NCI-H446 (cell line): ENCODE measurements around the gene GLT8D1.
"Not testable (repeated sequence)": the region's sequence is repeated elsewhere in the genome, so short reads cannot be mapped to it uniquely, and the experiment has no call there.

Experiments used
- DNase-seq, 2 experiments: peaks; one replicate each; lab custom pipeline; 2025; lab: John Stamatoyannopoulos, UW

Gene GLT8D1

GRCh38 chr3:52679811-52680210 lies 25.8 kb downstream of the GLT8D1 start:
- no peak for DNase-seq

DNA sequence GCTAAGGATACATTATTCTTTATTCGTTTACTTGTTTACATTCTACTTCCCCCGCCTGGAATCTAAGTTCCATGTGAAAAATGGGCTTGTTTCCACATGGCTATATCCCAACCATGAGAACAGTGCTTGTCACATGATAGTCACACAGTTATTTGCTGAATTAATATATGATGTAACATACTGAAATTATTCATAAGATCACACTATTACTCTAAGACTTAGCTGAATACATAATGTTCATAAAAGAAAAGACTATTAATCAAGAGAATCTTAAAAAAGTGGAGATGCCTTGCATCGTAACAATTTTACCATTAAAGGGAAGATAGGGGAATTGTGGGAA lies 26.4 kb downstream of the GLT8D1 start:
- DNase-seq, result no peak

- no peak for DNase-seq
Observed at GRCh38 chr3:52678265-52679198, 27.1 kb downstream of the GLT8D1 start.

- not testable (repeated sequence) for DNase-seq
Observed at GRCh38 chr3:52676201-52676600, 29.4 kb downstream of the GLT8D1 start.

GRCh38 chr3:52671676-52672075 lies 33.9 kb downstream of the GLT8D1 start:
- no peak for DNase-seq

GRCh38 chr3:52670621-52671521 lies 34.7 kb downstream of the GLT8D1 start:
- no peak for DNase-seq

DNA sequence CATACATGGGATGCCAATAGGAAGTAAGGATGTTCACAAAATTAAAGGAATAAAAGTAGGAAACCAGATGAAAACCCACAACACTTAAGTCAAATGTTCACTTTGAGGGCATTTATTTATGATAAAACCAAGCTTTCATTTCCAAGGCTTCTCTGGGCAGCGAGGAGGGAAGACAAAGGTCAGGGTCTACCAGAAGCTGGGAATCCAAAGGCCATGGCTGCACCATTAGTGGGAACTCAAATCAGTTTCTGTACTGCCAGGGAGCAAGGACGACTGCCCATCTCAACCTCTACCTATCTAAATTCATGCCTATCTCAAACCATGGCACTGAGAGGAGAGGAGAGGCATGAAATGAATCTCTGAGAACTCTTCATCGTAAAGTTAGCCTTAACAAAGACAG lies 42.5 kb downstream of the GLT8D1 start:
- DNase-seq, result no peak

GRCh38 chr3:52660046-52660445 lies 45.5 kb downstream of the GLT8D1 start:
- DNase-seq, result no peak

DNA sequence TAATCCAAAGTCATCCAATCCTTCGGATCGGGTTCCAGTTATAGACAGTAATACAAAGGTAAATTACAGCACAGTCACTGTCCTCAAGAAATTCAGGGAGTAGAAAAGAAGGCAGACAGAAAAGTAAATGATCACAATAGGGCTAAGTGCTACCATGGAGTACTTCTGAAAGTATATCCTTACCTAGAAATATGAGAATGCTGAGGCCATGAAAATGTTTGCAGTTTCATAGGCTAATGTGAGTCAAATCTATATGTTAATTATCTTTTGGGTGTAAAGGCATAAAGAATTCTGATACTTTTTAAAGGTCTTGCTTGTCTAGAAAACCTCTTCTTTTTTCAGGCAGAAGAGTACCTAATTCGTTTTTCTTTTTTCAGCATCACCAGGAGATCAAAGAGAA lies 49.7 kb downstream of the GLT8D1 start:
- DNase-seq, result no peak

DNA sequence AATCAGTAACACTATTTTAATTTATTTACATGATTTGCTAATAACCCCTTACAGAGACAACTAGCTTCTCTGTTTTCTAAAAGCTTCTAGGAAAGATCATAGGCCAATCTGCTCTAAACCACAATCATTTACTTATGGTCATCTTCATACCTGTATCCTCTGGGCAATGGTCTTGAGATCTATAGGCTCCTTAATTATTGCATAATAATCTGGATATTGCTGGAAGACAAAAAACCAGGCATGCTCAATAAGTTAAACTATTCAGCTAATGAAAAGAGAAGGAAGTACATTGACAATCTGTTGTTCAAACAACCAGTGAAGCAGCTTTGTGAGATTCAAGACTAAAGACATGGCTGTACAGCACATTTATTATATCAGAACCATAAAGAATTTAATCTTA lies 54.0 kb downstream of the GLT8D1 start:
- DNase-seq, result no peak

DNA sequence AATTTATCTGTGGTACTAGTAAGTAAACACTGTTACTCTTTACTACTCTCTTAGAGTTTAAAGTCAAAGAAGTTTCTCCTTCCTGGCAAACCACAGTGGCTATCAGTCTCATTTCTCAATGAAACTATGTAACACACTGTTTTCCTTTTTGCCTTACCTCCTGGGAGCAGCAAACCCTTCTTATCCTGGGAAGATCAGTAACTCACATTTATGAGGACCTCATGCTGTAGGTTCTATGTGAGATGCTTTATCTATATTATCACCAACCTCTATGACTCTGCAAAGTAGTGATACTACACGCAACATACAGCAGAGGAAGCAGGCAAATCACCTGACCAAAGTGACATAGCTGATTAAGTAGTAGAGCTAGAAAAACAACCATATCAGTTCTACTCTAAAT lies 55.2 kb downstream of the GLT8D1 start:
- no peak for DNase-seq

- no peak for DNase-seq
Observed at GRCh38 chr3:52649461-52650210, 56.0 kb downstream of the GLT8D1 start.

GRCh38 chr3:52645549-52645948 lies 60.0 kb downstream of the GLT8D1 start:
- DNase-seq, result no peak
